Mesenchymal stem cell (in vitro differentiated cells and primary cell): ENCODE data around the gene GOLGA1.
"Not testable (repeated sequence)": the region's sequence is repeated elsewhere in the genome, so short reads cannot be mapped to it uniquely, and the experiment has no call there.

Experiments used
- DNase-seq: peaks from one replicate; pipeline ENCODE4 v3.0.0-alpha.2; 2013
- H2AFZ ChIP-seq: one replicate; pipeline ENCODE4 v1.6.1; 2013; ENCODE audit warnings: low read depth, mild to moderate bottlenecking, control low read depth, inconsistent platforms, low read length, moderate library complexity
- H2AK5ac ChIP-seq: 2 replicates; pipeline ENCODE4 v1.6.1; 2013; ENCODE audit warnings: low read length, moderate library complexity, mild to moderate bottlenecking, inconsistent platforms; ENCODE audit not compliant: severe bottlenecking
- H2BK120ac ChIP-seq: one replicate; pipeline ENCODE4 v1.6.1; 2013; ENCODE audit warnings: low read depth, mild to moderate bottlenecking, inconsistent platforms, low read length, moderate library complexity
- H2BK12ac ChIP-seq, 2 experiments: one replicate each; pipeline ENCODE4 v1.6.1; 2013; ENCODE audit warnings: inconsistent platforms in 2 of 2, low read length in 2 of 2, mild to moderate bottlenecking in 2 of 2, moderate library complexity in 2 of 2, control low read depth in 1 of 2
- H2BK15ac ChIP-seq: one replicate; pipeline ENCODE4 v1.6.1; 2013; ENCODE audit warnings: mild to moderate bottlenecking, low read depth, inconsistent platforms; ENCODE audit not compliant: poor library complexity, severe bottlenecking
- H2BK5ac ChIP-seq: 2 replicates; pipeline ENCODE4 v1.6.1; 2013; ENCODE audit warnings: low read depth, mild to moderate bottlenecking, low read length, control low read depth, inconsistent platforms; ENCODE audit not compliant: poor library complexity, severe bottlenecking
- H3K14ac ChIP-seq, 2 experiments: one replicate each; pipeline ENCODE4 v1.6.1; 2013; ENCODE audit warnings: inconsistent platforms in 2 of 2, low read length in 2 of 2, control low read depth in 1 of 2, mild to moderate bottlenecking in 1 of 2, moderate library complexity in 1 of 2
- H3K18ac ChIP-seq, 2 experiments: one replicate each; pipeline ENCODE4 v1.6.1; 2013; ENCODE audit warnings: inconsistent platforms in 2 of 2, low read length in 2 of 2, control low read depth in 1 of 2, low read depth in 1 of 2, mild to moderate bottlenecking in 1 of 2
- H3K23ac ChIP-seq, 2 experiments: one replicate each; pipeline ENCODE4 v1.6.1; 2013; ENCODE audit warnings: inconsistent platforms in 2 of 2, low read length in 2 of 2, mild to moderate bottlenecking in 2 of 2, moderate library complexity in 2 of 2, control low read depth in 1 of 2
- H3K27ac ChIP-seq: 2 replicates; pipeline ENCODE4 v1.5.1; 2013; ENCODE audit warnings: mild to moderate bottlenecking, moderate library complexity, low read length, control low read depth, inconsistent platforms; ENCODE audit not compliant: poor library complexity, severe bottlenecking
- H3K27me3 ChIP-seq, 2 experiments: 2 replicates each; pipeline versions ENCODE4 v1.6.1 to v1.7.0; 2013; ENCODE audit warnings: low read length in 2 of 2, mild to moderate bottlenecking in 2 of 2, moderate library complexity in 2 of 2, control low read depth in 1 of 2, inconsistent platforms in 1 of 2; ENCODE audit not compliant: control insufficient read depth in 1 of 2, insufficient read depth in 1 of 2
- H3K36me3 ChIP-seq, 2 experiments: 2 replicates each; pipeline versions ENCODE4 v1.6.1 to v1.7.0; 2013; ENCODE audit warnings: low read length in 2 of 2, control low read depth in 1 of 2, inconsistent platforms in 1 of 2, low read depth in 1 of 2, mild to moderate bottlenecking in 1 of 2; ENCODE audit not compliant: insufficient read depth in 2 of 2, control insufficient read depth in 1 of 2
- H3K4ac ChIP-seq, 2 experiments: one replicate each; pipeline ENCODE4 v1.6.1; 2013; ENCODE audit warnings: inconsistent platforms in 2 of 2, low read length in 2 of 2, mild to moderate bottlenecking in 2 of 2, moderate library complexity in 2 of 2, control low read depth in 1 of 2, low read depth in 1 of 2
- H3K4me1 ChIP-seq: 2 replicates; pipeline ENCODE4 v1.6.1; 2013; ENCODE audit warnings: low read depth, low read length, control low read depth; ENCODE audit not compliant: control insufficient read depth, insufficient read depth
- H3K4me2 ChIP-seq: 2 replicates; pipeline ENCODE4 v1.6.1; 2013; ENCODE audit warnings: low read length, mild to moderate bottlenecking, inconsistent platforms; ENCODE audit not compliant: poor library complexity, severe bottlenecking
- H3K4me3 ChIP-seq, 2 experiments: 2 replicates each; pipeline versions ENCODE4 v1.5.1 to v1.7.0; 2013; ENCODE audit warnings: low read length in 2 of 2, mild to moderate bottlenecking in 2 of 2, control low read depth in 1 of 2, low read depth in 1 of 2; ENCODE audit not compliant: insufficient read depth in 1 of 2
- H3K79me1 ChIP-seq: replicated peaks from 2 replicates; pipeline ENCODE4 v1.6.1; 2013; ENCODE audit warnings: mild to moderate bottlenecking, control low read depth, low read length, inconsistent platforms; ENCODE audit not compliant: poor library complexity, severe bottlenecking
- H3K9ac ChIP-seq: 2 replicates; pipeline ENCODE4 v1.7.0; 2013; ENCODE audit warnings: mild to moderate bottlenecking, low read length, moderate library complexity
- H3K9me3 ChIP-seq: 2 replicates; pipeline ENCODE4 v1.7.0; 2013; ENCODE audit warnings: mild to moderate bottlenecking, low read length; ENCODE audit not compliant: control insufficient read depth
- H4K8ac ChIP-seq: one replicate; pipeline ENCODE4 v1.6.1; 2013; ENCODE audit warnings: inconsistent platforms, mild to moderate bottlenecking, low read length, moderate library complexity
- H4K91ac ChIP-seq: one replicate; pipeline ENCODE4 v1.6.1; 2013; ENCODE audit warnings: mild to moderate bottlenecking, low read length, inconsistent platforms
- WGBS: methylation state at CpG from one replicate; pipeline ENCODE4 v1.1.7; 2013; ENCODE audit warnings: mixed read lengths; 5-methylcytosine and 5-hydroxymethylcytosine counted together

The GOLGA1 gene

DNA sequence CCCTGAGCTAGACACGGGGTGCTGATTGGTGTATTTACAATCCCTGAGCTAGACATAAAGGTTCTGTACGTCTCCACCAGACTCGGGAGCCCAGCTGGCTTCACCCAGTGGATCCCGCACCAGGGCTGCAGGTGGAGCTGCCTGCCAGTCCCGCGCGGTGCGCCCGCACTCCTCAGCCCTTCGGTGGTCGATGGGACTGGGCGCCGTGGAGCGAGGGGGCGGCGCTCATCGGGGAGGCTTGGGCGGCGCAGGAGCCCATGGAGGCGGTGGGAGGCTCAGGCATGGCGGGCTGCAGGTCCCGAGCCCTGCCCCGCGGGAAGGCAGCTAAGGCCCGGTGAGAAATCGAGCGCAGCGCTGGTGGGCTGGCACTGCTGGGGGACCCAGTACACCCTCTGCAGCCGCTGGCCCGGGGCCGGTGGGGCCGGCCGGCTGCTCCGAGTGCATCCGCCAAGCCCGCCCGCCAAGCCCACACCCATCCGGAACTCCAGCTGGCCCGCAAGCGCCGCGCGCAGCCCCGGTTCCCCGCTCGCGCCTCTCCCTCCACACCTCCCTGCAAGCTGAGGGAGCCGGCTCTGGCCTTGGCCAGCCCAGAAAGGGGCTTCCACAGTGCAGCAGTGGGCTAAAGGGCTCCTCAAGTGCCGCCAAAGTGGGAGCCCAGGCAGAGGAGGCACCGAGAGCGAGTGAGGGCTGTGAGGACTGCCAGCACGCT lies 102.2 kb downstream of the GOLGA1 start:
- H3K14ac ChIP-seq, H3K18ac ChIP-seq, H2AFZ ChIP-seq, H4K8ac ChIP-seq, H2BK15ac ChIP-seq, H4K91ac ChIP-seq, H3K27ac ChIP-seq, H2BK120ac ChIP-seq, H3K23ac ChIP-seq, H3K9ac ChIP-seq, H2BK12ac ChIP-seq, H3K4me2 ChIP-seq, H2BK5ac ChIP-seq, H2AK5ac ChIP-seq, H3K9me3 ChIP-seq, H3K36me3 ChIP-seq, H3K4ac ChIP-seq, H3K27me3 ChIP-seq, H3K79me1 ChIP-seq, DNase-seq, H3K4me3 ChIP-seq: not testable (repeated sequence)
- WGBS, result 98% methylated on average over 32 of the region's 52 CpGs
- peaks cover 23% of the 10 kb centered on the region for H3K4me1 ChIP-seq

DNA sequence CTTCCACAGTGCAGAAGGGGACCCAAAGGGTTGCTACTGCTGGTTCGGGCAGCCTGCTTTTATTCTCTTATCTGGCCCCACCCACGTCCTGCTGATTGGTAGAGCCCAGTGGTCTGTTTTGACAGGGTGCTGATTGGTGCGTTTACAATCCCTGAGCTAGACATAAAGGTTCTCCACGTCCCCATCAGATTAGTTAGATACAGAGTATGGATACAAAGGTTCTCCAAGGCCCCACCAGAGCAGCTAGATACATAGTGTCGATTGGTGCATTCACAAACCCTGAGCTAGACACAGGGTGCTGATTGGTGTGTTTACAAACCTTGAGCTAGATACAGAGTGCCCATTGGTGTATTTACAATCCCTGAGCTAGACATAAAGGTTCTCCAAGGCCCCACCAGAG lies 102.8 kb downstream of the GOLGA1 start:
- H3K4me3 ChIP-seq, H3K14ac ChIP-seq, H3K36me3 ChIP-seq, H4K8ac ChIP-seq, H3K27ac ChIP-seq, H2AK5ac ChIP-seq, H3K9ac ChIP-seq, H2BK12ac ChIP-seq, H3K18ac ChIP-seq, H3K27me3 ChIP-seq, H3K23ac ChIP-seq, H3K9me3 ChIP-seq, H2AFZ ChIP-seq, H3K4me2 ChIP-seq, H2BK120ac ChIP-seq, DNase-seq, H3K79me1 ChIP-seq, H2BK5ac ChIP-seq, H2BK15ac ChIP-seq, H3K4ac ChIP-seq, H4K91ac ChIP-seq: not testable (repeated sequence)
- H3K4me1 ChIP-seq, result peaks cover 18% of the 10 kb centered on the region
- 100% methylated on average over 1 of the region's 5 CpGs for WGBS

DNA sequence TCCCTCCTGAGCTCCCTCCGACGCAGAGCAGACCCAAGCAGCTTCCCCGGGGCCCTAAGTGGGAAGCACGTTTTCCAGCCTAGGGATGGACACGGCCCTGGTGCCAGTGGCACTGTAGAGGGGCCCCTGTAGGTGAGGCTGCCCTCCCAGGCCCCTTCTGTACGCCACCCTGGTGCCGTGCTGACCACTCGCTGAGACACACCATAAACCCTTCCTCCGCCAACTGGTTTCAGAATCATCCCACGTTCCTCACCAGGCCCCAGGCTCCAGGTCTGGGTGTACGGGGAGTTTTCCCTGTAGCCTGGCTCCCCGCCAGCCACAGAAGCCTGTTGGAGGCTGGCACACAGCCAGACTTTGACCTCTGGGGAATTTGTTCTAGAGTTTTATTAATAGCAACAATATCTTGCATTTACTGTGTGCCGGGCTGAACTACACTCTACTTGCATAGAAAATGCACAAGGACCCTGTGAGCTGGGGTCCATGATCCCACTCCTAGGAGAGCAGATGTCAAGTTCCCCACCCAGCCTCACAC lies 105.8 kb downstream of the GOLGA1 start:
- Histone ChIP-seq H2AFZ (no peak overlapping the region), H2BK120ac (no peak overlapping the region), H3K27ac (peak overlapping the region; percentile 85), H3K18ac (peak overlapping the region; percentile 55 to 83), H2BK12ac (peak overlapping the region; percentile 38 to 57), H3K14ac (peak overlapping the region in 1 of 2 experiments; percentile 83), H4K91ac (peak overlapping the region; percentile 62), H3K4ac (peak overlapping the region in 1 of 2 experiments; percentile 2), H3K4me2 (no peak overlapping the region), H2BK5ac (no peak overlapping the region), H2AK5ac (peak overlapping the region; percentile 91), H3K4me3 (no peak overlapping the region), H3K79me1 (no peaks in the 10 kb centered on the region), H3K9ac (no peak overlapping the region), H3K4me1 (peaks cover 25% of the 10 kb centered on the region), H3K36me3 (no peaks in the 10 kb centered on the region), H2BK15ac (no peak overlapping the region), H3K9me3 (no peaks in the 10 kb centered on the region), H3K27me3 (no peaks in the 10 kb centered on the region), H3K23ac (no peak overlapping the region), H4K8ac (no peak overlapping the region)
- DNase-seq, result peak; percentile 81
- WGBS, result 77% methylated on average over 13 of the region's 13 CpGs

DNA sequence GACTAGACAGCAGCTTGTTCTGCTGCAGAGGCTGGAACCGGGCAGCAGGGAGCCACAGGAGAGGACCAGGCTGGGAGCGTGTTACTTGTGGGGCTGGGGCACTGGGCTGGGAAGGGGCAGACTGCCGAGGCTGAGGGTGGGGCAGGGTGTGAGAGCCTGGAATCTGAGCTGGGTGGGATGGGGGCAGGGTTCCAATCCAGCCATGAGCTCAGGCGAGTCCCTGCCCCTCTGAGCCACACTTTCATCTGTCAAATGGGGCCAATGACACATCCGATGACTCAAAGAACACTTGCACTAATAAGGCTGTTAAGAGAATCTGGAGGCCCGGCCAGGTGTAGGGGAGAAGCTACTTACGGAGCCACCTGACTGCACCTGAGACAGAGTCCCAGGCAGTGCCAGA lies 106.3 kb downstream of the GOLGA1 start:
- no peak overlapping the region for H3K4me3 ChIP-seq
- no peak overlapping the region for H4K8ac ChIP-seq
- peaks cover 20% of the 10 kb centered on the region for H3K4me1 ChIP-seq
- peak overlapping the region; percentile 11 to 57 for H2BK12ac ChIP-seq
- H3K9me3 ChIP-seq, result no peaks in the 10 kb centered on the region
- no peak overlapping the region for H3K4me2 ChIP-seq
- peak overlapping the region; percentile 91 for H2AK5ac ChIP-seq
- no peak overlapping the region for H3K9ac ChIP-seq
- H2AFZ ChIP-seq, result no peak overlapping the region
- peak overlapping the region; percentile 85 for H3K27ac ChIP-seq
- H3K36me3 ChIP-seq, result no peaks in the 10 kb centered on the region
- peak overlapping the region in 1 of 2 experiments; percentile 83 for H3K18ac ChIP-seq
- H2BK5ac ChIP-seq, result no peak overlapping the region
- 62% methylated on average over 7 of the region's 7 CpGs for WGBS
- no peaks in the 10 kb centered on the region for H3K27me3 ChIP-seq
- no peak overlapping the region for H2BK120ac ChIP-seq
- no peak overlapping the region for H3K23ac ChIP-seq
- no peaks in the 10 kb centered on the region for H3K79me1 ChIP-seq
- peak overlapping the region in 1 of 2 experiments; percentile 83 for H3K14ac ChIP-seq
- peak overlapping the region; percentile 88 for H2BK15ac ChIP-seq
- DNase-seq, result no peak
- peak overlapping the region in 1 of 2 experiments; percentile 2 for H3K4ac ChIP-seq
- H4K91ac ChIP-seq, result no peak overlapping the region
